Endothelial cell of umbilical vein (primary cell): ENCODE results near the gene ABCC4. TPM values are rescaled to one million over a fixed set of nuclear protein-coding genes. Genes with fewer than 3 reads are reported as not detected.

Experiments used
- BruUV-seq: library from RNA; stranded (reverse); fragments of 400-500 nt; replicated peaks from 2 replicates; lab custom pipeline; 2021; lab: Mats Ljungman, UMichigan
- CTCF ChIA-PET: fragments of 300-600, 350-600 bp; sonication (Branson Sonifier 250); formaldehyde crosslinking; loops from one replicate; lab custom pipeline; 2021; ENCODE audit warnings: antibody characterized with exemption, inconsistent platforms; lab: Charles Lee
- POLR2A ChIA-PET: fragments of 300-600, 350-600 bp; sonication (Branson Sonifier 250); formaldehyde crosslinking; loops from one replicate; lab custom pipeline; 2021; ENCODE audit warnings: antibody characterized with exemption, inconsistent platforms; lab: Charles Lee
- DNase-seq: peaks from one replicate; pipeline ENCODE4 v3.0.0-alpha.2; 2011; ENCODE audit warnings: low read depth, low spot score
- FAIRE-seq: peaks from 2 replicates; lab custom pipeline; 2011; peaks lifted over from hg19 to GRCh38; lab: Jason Lieb, UNC
- H2AFZ ChIP-seq: 2 replicates; pipeline ENCODE4 v1.6.0; 2012; ENCODE audit warnings: low read depth, low read length, control low read depth, inconsistent platforms
- H3K27ac ChIP-seq: 2 replicates; pipeline ENCODE4 v1.5.1; 2011; ENCODE audit warnings: low read depth, mild to moderate bottlenecking, control low read depth, low read length, moderate library complexity; ENCODE audit not compliant: insufficient read depth
- H3K27me3 ChIP-seq, 2 experiments: 2 replicates each; pipeline versions ENCODE4 v1.6.0 to v1.6.1; 2011; ENCODE audit warnings: low read length in 2 of 2, mixed read lengths in 1 of 2; ENCODE audit not compliant: control insufficient read depth in 2 of 2, insufficient read depth in 2 of 2
- H3K36me3 ChIP-seq, 2 experiments: 2 replicates in 1 of 2; 3 replicates in 1 of 2; pipeline ENCODE4 v1.5.1; 2011; ENCODE audit warnings: low read length in 2 of 2, mild to moderate bottlenecking in 1 of 2, moderate library complexity in 1 of 2; ENCODE audit not compliant: control insufficient read depth in 2 of 2, insufficient read depth in 2 of 2; ENCODE audit errors: extremely low read depth in 1 of 2
- H3K4me1 ChIP-seq: 3 replicates; pipeline ENCODE4 v1.5.1; 2011; ENCODE audit warnings: mild to moderate bottlenecking, low read length; ENCODE audit not compliant: control insufficient read depth, insufficient read depth; ENCODE audit errors: extremely low read depth
- H3K4me2 ChIP-seq: 2 replicates; pipeline ENCODE4 v1.6.1; 2011; ENCODE audit warnings: low read length, control low read depth, mixed read lengths; ENCODE audit not compliant: insufficient read depth
- H3K4me3 ChIP-seq, 3 experiments: fragments of 200-600 bp in 1 of 3; sonication (generic), shearing (Covaris generic) in 1 of 3; replicated peaks in 1 of 3; 2 replicates each; pipeline ENCODE4 v1.5.1; 2011 to 2016; ENCODE audit warnings: control low read depth in 3 of 3, low read length in 3 of 3, mild to moderate bottlenecking in 2 of 3, inconsistent platforms in 1 of 3, low read depth in 1 of 3, moderate library complexity in 1 of 3; ENCODE audit not compliant: insufficient read depth in 1 of 3
- H3K79me2 ChIP-seq: 2 replicates; pipeline ENCODE4 v1.6.0; 2012; ENCODE audit warnings: low read length, inconsistent platforms; ENCODE audit not compliant: control insufficient read depth, insufficient read depth
- H3K9ac ChIP-seq: replicated peaks from 2 replicates; pipeline ENCODE3; 2011; ENCODE audit warnings: low read length, control low read depth; ENCODE audit not compliant: insufficient read depth; ENCODE audit errors: extremely low read depth
- H3K9me1 ChIP-seq: replicated peaks from 3 replicates; pipeline ENCODE4 v1.6.0; 2011; ENCODE audit warnings: mild to moderate bottlenecking, low read length; ENCODE audit not compliant: control insufficient read depth, insufficient read depth; ENCODE audit errors: extremely low read depth
- H3K9me3 ChIP-seq: replicated peaks from 2 replicates; pipeline ENCODE4 v1.5.1; 2012; ENCODE audit warnings: low read length, inconsistent platforms; ENCODE audit not compliant: control insufficient read depth, insufficient read depth
- H4K20me1 ChIP-seq: replicated peaks from 2 replicates; pipeline ENCODE3; 2011; ENCODE audit warnings: mild to moderate bottlenecking, low read length; ENCODE audit not compliant: control insufficient read depth, insufficient read depth; ENCODE audit errors: extremely low read depth
- CTCF ChIP-seq, 2 donors: IDR thresholded peaks; 1 replicate in 1 of 2; 2 replicates in 1 of 2; pipeline ENCODE4 v1.5.1; 2011; ENCODE audit warnings: low read length in 2 of 2, mild to moderate bottlenecking in 2 of 2, moderate library complexity in 2 of 2, control low read depth in 1 of 2, inconsistent platforms in 1 of 2, low read depth in 1 of 2; ENCODE audit not compliant: insufficient read depth in 1 of 2; ENCODE audit errors: extremely low read depth in 1 of 2
- EZH2 ChIP-seq: IDR thresholded peaks from 2 replicates; pipeline ENCODE4 v1.6.1; 2012; ENCODE audit warnings: borderline replicate concordance, low read depth, mild to moderate bottlenecking, moderate library complexity, low read length, inconsistent platforms; ENCODE audit not compliant: severe bottlenecking
- FOS ChIP-seq: IDR thresholded peaks from 2 replicates; pipeline ENCODE4 v1.6.1; 2011; ENCODE audit warnings: mild to moderate bottlenecking, low read length, moderate library complexity, borderline replicate concordance; ENCODE audit not compliant: insufficient read depth
- GATA2 ChIP-seq: IDR thresholded peaks from 2 replicates; pipeline ENCODE4 v1.7.0; 2011; ENCODE audit warnings: low read depth, mild to moderate bottlenecking, moderate library complexity, mixed read lengths, low read length; ENCODE audit not compliant: insufficient read length, insufficient read depth
- JUN ChIP-seq: IDR thresholded peaks from 2 replicates; pipeline ENCODE4 v1.6.1; 2011; ENCODE audit warnings: borderline replicate concordance, low read depth; ENCODE audit not compliant: insufficient read length, insufficient read depth
- MAX ChIP-seq: IDR thresholded peaks from 2 replicates; pipeline ENCODE4 v1.6.1; 2011; ENCODE audit not compliant: insufficient read depth, insufficient read length
- MYC ChIP-seq: IDR thresholded peaks from one replicate; pipeline ENCODE4 v1.6.1; 2011; ENCODE audit warnings: mild to moderate bottlenecking, low read depth, low read length
- POLR2A ChIP-seq: IDR thresholded peaks from 2 replicates; pipeline ENCODE4 v1.6.1; 2012; ENCODE audit warnings: low read depth, mild to moderate bottlenecking, control low read depth, low read length
- POLR2AphosphoS5 ChIP-seq: IDR thresholded peaks from 2 replicates; pipeline ENCODE4 v1.6.1; 2012; ENCODE audit warnings: low read depth, mild to moderate bottlenecking, control low read depth, low read length, moderate library complexity; ENCODE audit not compliant: insufficient read depth
- dilution Hi-C: fragments of 300-500 bp; cut with MboI; formaldehyde crosslinking; loops from one replicate; pipeline ENCODE4 v1.15.0; 2019; ENCODE audit warnings: low sequenced_read_pairs; ENCODE audit not compliant: extremely low pct_ligation_motif_present
- intact Hi-C: fragments of 100-400 bp; cut with micrococcal nuclease; formaldehyde crosslinking; loops from one replicate; pipeline ENCODE4 v1.10.0; 2022
- polyA plus RNA-seq, 4 experiments: library from polyadenylated mRNA; depleted of rRNA in 3 of 4; stranded (reverse) in 3 of 4; unstranded in 1 of 4; fragments of >200 nt; gene quantifications; 2 replicates each; pipeline versions ENCODE4 v1.2.1 to v1.2.3, GENCODE V29; 2011 to 2012; ENCODE audit warnings: missing spikeins in 1 of 4
- total RNA-seq: library from RNA; stranded (reverse); gene quantifications from 2 replicates; pipeline ENCODE4 v1.2.3, GENCODE V29; 2021

ABCC4 gene
- total and polyA plus RNA-seq, 2 donors (not counting 3 experiments of a cell fraction or from before 2014, with no cell fraction given) = 9.2 to 15.9 TPM

- no peak for DNase-seq
- ChIA-PET POLR2A (no interaction called here), CTCF (interaction anchor here (2.8 kb wide), 1 partner anchor 68 kb away, joined by 12 read pairs; no protein-coding TSS in a partner anchor)
- BruUV-seq = no TSS peak
- H3K4me2 ChIP-seq = no peak overlapping the region
- no peak for FAIRE-seq
- no peak overlapping the region for H3K4me3 ChIP-seq
- no peak overlapping the region for H3K27ac ChIP-seq
- H3K9me3 ChIP-seq = no peaks in the 10 kb centered on the region
- no peak overlapping the region for H2AFZ ChIP-seq
- H3K9ac ChIP-seq = no peak overlapping the region
- intact Hi-C loops = no loop called here
- H3K79me2 ChIP-seq = no peaks in the 10 kb centered on the region
- dilution Hi-C loops = no loop called here
- no peaks in the 10 kb centered on the region for H3K27me3 ChIP-seq
- no peaks in the 10 kb centered on the region for H3K36me3 ChIP-seq
- peaks cover 31% of the 10 kb centered on the region for H3K4me1 ChIP-seq
- TF ChIP-seq POLR2A (no peak), CTCF (IDR thresholded peaks at IDR 0.05; ENCODE audit: extremely low read depth in 1 of 2, insufficient read depth in 1 of 2, low read depth in 1 of 2, low read length in 2 of 2) (no peak), MYC (no peak), POLR2AphosphoS5 (no peak), MAX (no peak), JUN (no peak)
- no peaks in the 10 kb centered on the region for H4K20me1 ChIP-seq
- no peaks in the 10 kb centered on the region for H3K9me1 ChIP-seq
Measured at GRCh38 chr13:95086761-95087160, 214.5 kb downstream of the ABCC4 start.

- TF ChIP-seq EZH2 (no peak), POLR2A (no peak), MYC (no peak), GATA2 (peak; percentile 84), FOS (peak; percentile 99), POLR2AphosphoS5 (peak; percentile 79), CTCF (IDR thresholded peaks at IDR 0.05; ENCODE audit: extremely low read depth in 1 of 2, insufficient read depth in 1 of 2, low read depth in 1 of 2, low read length in 2 of 2) (no peak), JUN (peak; percentile 92), MAX (no peak)
- Histone ChIP-seq H3K4me2 (peak overlapping the region; percentile 2), H3K9me1 (no peaks in the 10 kb centered on the region), H3K27me3 (no peaks in the 10 kb centered on the region), H4K20me1 (no peaks in the 10 kb centered on the region), H3K9me3 (no peaks in the 10 kb centered on the region), H3K36me3 (no peaks in the 10 kb centered on the region), H3K79me2 (no peaks in the 10 kb centered on the region), H3K4me3 (no peak overlapping the region), H3K9ac (no peak overlapping the region), H2AFZ (no peak overlapping the region), H3K27ac (peak overlapping the region; percentile 44), H3K4me1 (peaks cover 30% of the 10 kb centered on the region)
- DNase-seq (peak; percentile 86), FAIRE-seq (peak; percentile 90)
- CTCF ChIA-PET = interaction anchor here (0.7 to 1.4 kb wide), 3 partner anchors 71 to 97 kb away, joined by 3 to 4 read pairs (median 3); no protein-coding TSS in a partner anchor
- intact Hi-C loops (loop anchor here (1.0 to 2.0 kb wide), 3 partner anchors 16 to 71 kb away; no protein-coding TSS in a partner anchor), dilution Hi-C loops (no loop called here)
- POLR2A ChIA-PET = no interaction called here
- BruUV-seq = no TSS peak
Measured at GRCh38 chr13:95083758-95084157, 217.5 kb downstream of the ABCC4 start.
